Measurements from ENCODE around the gene NMU.

- TF ChIP-seq CTCF (IDR thresholded peaks at IDR 0.05) (no peak), EP300 (IDR thresholded peaks at IDR 0.05) (no peak)
These were observed 45.3 kb upstream of the NMU start for GRCh38 chr4:55681430-55681829.

All from sigmoid colon (tissue), 4 donors.